Upper lobe of left lung (tissue), 6 donors: Measurements from ENCODE around the gene EPHA2. TPM values are rescaled to one million over a fixed set of nuclear protein-coding genes. Genes with fewer than 3 reads are reported as not detected.
"Not testable (repeated sequence)": the region's sequence is repeated elsewhere in the genome, so short reads cannot be mapped to it uniquely, and the experiment has no call there.

Experiments
- ATAC-seq, 2 donors: fragments of 200-7000 bp; cut with Tn5 transposase; one replicate each; pipeline ENCODE4 v1.9.1; 2022; ENCODE audit warnings: mild to moderate bottlenecking in 2 of 2, moderate library complexity in 2 of 2; ENCODE audit not compliant: low FRiP score in 2 of 2
- DNase-seq, 2 donors: peaks; one replicate each; pipeline ENCODE4 v3.0.0-alpha.2; 2019 to 2020
- H3K27ac ChIP-seq, 4 donors: fragments of 200-600 bp; sonication (generic); one replicate each; pipeline ENCODE4 v1.5.1; 2016 to 2019
- H3K27me3 ChIP-seq, 4 donors: fragments of 200-600 bp; sonication (generic); one replicate each; pipeline ENCODE4 v1.5.1; 2017 to 2019
- H3K36me3 ChIP-seq, 4 donors: fragments of 200-600 bp; sonication (generic); one replicate each; pipeline ENCODE4 v1.5.1; 2016 to 2019
- H3K4me1 ChIP-seq, 4 donors: fragments of 200-600 bp; sonication (generic); one replicate each; pipeline ENCODE4 v1.5.1; 2018 to 2019
- H3K4me3 ChIP-seq, 4 donors: fragments of 200-600 bp; sonication (generic); one replicate each; pipeline ENCODE4 v1.5.1; 2017 to 2019; ENCODE audit warnings: mild to moderate bottlenecking in 2 of 4, moderate library complexity in 1 of 4
- H3K9me3 ChIP-seq, 4 donors: fragments of 200-600 bp; sonication (generic); one replicate each; pipeline ENCODE4 v1.5.1; 2018 to 2019
- EP300 ChIP-seq, 4 donors: sonication (generic); formaldehyde crosslinking; IDR thresholded peaks; one replicate each; pipeline ENCODE4 v1.5.1; 2017; ENCODE audit warnings: antibody characterized with exemption in 4 of 4, control low read depth in 2 of 4
- POLR2A ChIP-seq, 4 donors: fragments of 450-650 bp; IDR thresholded peaks; one replicate each; pipeline ENCODE4 v1.5.1; 2016 to 2017; ENCODE audit warnings: antibody characterized with exemption in 4 of 4, mild to moderate bottlenecking in 2 of 4
- POLR2AphosphoS5 ChIP-seq, 2 donors: sonication (generic); formaldehyde crosslinking; IDR thresholded peaks; one replicate each; pipeline ENCODE4 v1.5.1; 2017; ENCODE audit warnings: antibody characterized with exemption in 2 of 2
- WGBS, 2 donors: methylation state at CpG; one replicate each; pipeline ENCODE4 v1.1.5; 2017 to 2018; 5-methylcytosine and 5-hydroxymethylcytosine counted together
- total RNA-seq, 6 donors: library from RNA; depleted of rRNA in 4 of 6; stranded (reverse); fragments of >200 nt in 4 of 6; gene quantifications; one replicate each; pipeline versions ENCODE4 v1.1.0 to v1.2.1, GENCODE V29; 2016 to 2021
- TF ChIP-seq, protein P1 (sequence below), 6 experiments: fragments of 450-650 bp in 4 of 6; fragments of 200-600 bp in 2 of 6; sonication (generic) in 2 of 6; IDR thresholded peaks; one replicate each; pipeline ENCODE4 v1.5.1; 2016 to 2019; ENCODE audit warnings: antibody characterized with exemption in 6 of 6
- donor health status: DM: no; HTN: no; CAD: no; lungs with moderate emphysema.
- donor health status: DM: no; HTN: yes; CAD: no; lungs with severe emphysema.

The EPHA2 gene
- total RNA-seq, 6 donors from 2014 or later: 21.0 to 66.3 (median 38.7) TPM

GRCh38 chr1:16168622-16169360, 12.9 kb upstream of the EPHA2 start:
- ATAC-seq (no peak), DNase-seq (no peak)
- no peaks in the 10 kb centered on the region for H3K36me3 ChIP-seq
- no peak overlapping the region for H3K4me3 ChIP-seq
- 71 to 76% methylated on average over 7 to 13 of the region's 13 CpGs for WGBS, 2 donors
- H3K27me3 ChIP-seq: peaks cover 0 to 5% (median 0%) of the 10 kb centered on the region in 4 donors
- H3K27ac ChIP-seq: no peak overlapping the region
- H3K4me1 ChIP-seq: peaks cover 20 to 34% (median 22%) of the 10 kb centered on the region in 4 donors
- TF ChIP-seq, protein P1, sequence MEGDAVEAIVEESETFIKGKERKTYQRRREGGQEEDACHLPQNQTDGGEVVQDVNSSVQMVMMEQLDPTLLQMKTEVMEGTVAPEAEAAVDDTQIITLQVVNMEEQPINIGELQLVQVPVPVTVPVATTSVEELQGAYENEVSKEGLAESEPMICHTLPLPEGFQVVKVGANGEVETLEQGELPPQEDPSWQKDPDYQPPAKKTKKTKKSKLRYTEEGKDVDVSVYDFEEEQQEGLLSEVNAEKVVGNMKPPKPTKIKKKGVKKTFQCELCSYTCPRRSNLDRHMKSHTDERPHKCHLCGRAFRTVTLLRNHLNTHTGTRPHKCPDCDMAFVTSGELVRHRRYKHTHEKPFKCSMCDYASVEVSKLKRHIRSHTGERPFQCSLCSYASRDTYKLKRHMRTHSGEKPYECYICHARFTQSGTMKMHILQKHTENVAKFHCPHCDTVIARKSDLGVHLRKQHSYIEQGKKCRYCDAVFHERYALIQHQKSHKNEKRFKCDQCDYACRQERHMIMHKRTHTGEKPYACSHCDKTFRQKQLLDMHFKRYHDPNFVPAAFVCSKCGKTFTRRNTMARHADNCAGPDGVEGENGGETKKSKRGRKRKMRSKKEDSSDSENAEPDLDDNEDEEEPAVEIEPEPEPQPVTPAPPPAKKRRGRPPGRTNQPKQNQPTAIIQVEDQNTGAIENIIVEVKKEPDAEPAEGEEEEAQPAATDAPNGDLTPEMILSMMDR (IDR thresholded peaks at IDR 0.05): no peak
- TF ChIP-seq POLR2AphosphoS5 (IDR thresholded peaks at IDR 0.05): no peak
- no peak for TF ChIP-seq POLR2A (IDR thresholded peaks at IDR 0.05)
- TF ChIP-seq EP300 (IDR thresholded peaks at IDR 0.05): no peak
- H3K9me3 ChIP-seq: no peaks in the 10 kb centered on the region

- ATAC-seq, H3K27ac ChIP-seq, DNase-seq, H3K9me3 ChIP-seq, H3K36me3 ChIP-seq, H3K27me3 ChIP-seq: not testable (repeated sequence)
- peak overlapping the region in 3 of 4 donors; percentile 44 to 58 (median 57) for H3K4me3 ChIP-seq
- peaks cover 14 to 27% (median 16%) of the 10 kb centered on the region in 4 donors for H3K4me1 ChIP-seq
- 56 to 61% methylated on average over 10 of the region's 10 CpGs for WGBS, 2 donors
Observed at GRCh38 chr1:16168144-16168495, 12.3 kb upstream of the EPHA2 start.

- WGBS, 2 donors: 11 to 12% methylated on average over 33 to 39 of the region's 60 CpGs
- DNase-seq: peak; percentile 45 to 91
- no peaks in the 10 kb centered on the region for H3K9me3 ChIP-seq
Observed at GRCh38 chr1:16167331-16168143, 11.7 kb upstream of the EPHA2 start.

GRCh38 chr1:16166117-16166516, 10.2 kb upstream of the EPHA2 start:
- ATAC-seq (no peak), DNase-seq (no peak)
- Histone ChIP-seq H3K9me3 (no peaks in the 10 kb centered on the region), H3K4me3 (no peak overlapping the region), H3K4me1 (peaks cover 11 to 20% (median 14%) of the 10 kb centered on the region in 4 donors), H3K27me3 (peaks cover 0 to 5% (median 0%) of the 10 kb centered on the region in 4 donors), H3K27ac (no peak overlapping the region), H3K36me3 (no peaks in the 10 kb centered on the region)
- TF ChIP-seq POLR2A (IDR thresholded peaks at IDR 0.05): no peak
- no peak for TF ChIP-seq EP300 (IDR thresholded peaks at IDR 0.05)
- TF ChIP-seq, protein P1 (IDR thresholded peaks at IDR 0.05): no peak
- no peak for TF ChIP-seq POLR2AphosphoS5 (IDR thresholded peaks at IDR 0.05)
- WGBS, 2 donors: 50% methylated on average over 2 of the region's 2 CpGs

More at GRCh38 chr1:16167331-16168143, 11.7 kb upstream of the EPHA2 start:
- Histone ChIP-seq H3K27ac (no peak overlapping the region), H3K4me1 (peaks cover 11 to 23% (median 13%) of the 10 kb centered on the region in 4 donors), H3K27me3 (peaks cover 0 to 5% (median 0%) of the 10 kb centered on the region in 4 donors), H3K4me3 (peak overlapping the region; percentile 32 to 58 (median 50)), H3K36me3 (no peaks in the 10 kb centered on the region)
- TF ChIP-seq EP300 (IDR thresholded peaks at IDR 0.05) (no peak), POLR2AphosphoS5 (IDR thresholded peaks at IDR 0.05) (no peak), POLR2A (IDR thresholded peaks at IDR 0.05) (no peak)
- TF ChIP-seq, protein P1 (IDR thresholded peaks at IDR 0.05): no peak
- ATAC-seq: peak; percentile 47 to 59

GRCh38 chr1:16165548-16165947, 9.7 kb upstream of the EPHA2 start:
- H3K27me3 ChIP-seq: peaks cover 0 to 5% (median 0%) of the 10 kb centered on the region in 4 donors

More at GRCh38 chr1:16165548-16165947, 9.7 kb upstream of the EPHA2 start:
- 72 to 84% methylated on average over 7 of the region's 7 CpGs for WGBS, 2 donors
- no peak overlapping the region for H3K27ac ChIP-seq
- H3K9me3 ChIP-seq: no peaks in the 10 kb centered on the region
- peaks cover 11 to 20% (median 14%) of the 10 kb centered on the region in 4 donors for H3K4me1 ChIP-seq
- TF ChIP-seq POLR2A (IDR thresholded peaks at IDR 0.05) (no peak), EP300 (IDR thresholded peaks at IDR 0.05) (no peak), POLR2AphosphoS5 (IDR thresholded peaks at IDR 0.05) (no peak)
- TF ChIP-seq, protein P1 (IDR thresholded peaks at IDR 0.05): no peak
- H3K4me3 ChIP-seq: no peak overlapping the region
- DNase-seq: no peak
- ATAC-seq: no peak
- H3K36me3 ChIP-seq: no peaks in the 10 kb centered on the region
